GM21576 (cell line): Measurements from ENCODE around the gene FAM98C.
"Not testable (repeated sequence)": the region's sequence is repeated elsewhere in the genome, so short reads cannot be mapped to it uniquely, and the experiment has no call there.

ENCODE experiments used
- ATAC-seq: cut with Tn5 transposase; IDR thresholded peaks from one replicate; pipeline ENCODE4 v1.9.1; 2021; ENCODE audit warnings: mild to moderate bottlenecking, moderate library complexity; ENCODE audit not compliant: unreplicated experiment

The FAM98C gene

GRCh38 chr19:38395381-38396114 is 7.3 kb upstream of the FAM98C start:
- no peak for ATAC-seq

GRCh38 chr19:38399081-38399480 is 3.8 kb upstream of the FAM98C start:
- no peak for ATAC-seq

- ATAC-seq = no peak
Measured at GRCh38 chr19:38399537-38399936, 3.4 kb upstream of the FAM98C start.

GRCh38 chr19:38400361-38400760 is 2.5 kb upstream of the FAM98C start:
- no peak for ATAC-seq

GRCh38 chr19:38401148-38401547 is 1.7 kb upstream of the FAM98C start:
- ATAC-seq = no peak

GRCh38 chr19:38402623-38402966 is 298 bp upstream of the FAM98C start:
- no peak for ATAC-seq

GRCh38 chr19:38404858-38405257 is 2.0 kb downstream of the FAM98C start:
- ATAC-seq = no peak

- no peak for ATAC-seq
Measured at GRCh38 chr19:38405276-38405675, 2.4 kb downstream of the FAM98C start.

GRCh38 chr19:38409631-38410133 is 6.8 kb downstream of the FAM98C start:
- ATAC-seq = no peak

- not testable (repeated sequence) for ATAC-seq
Measured at GRCh38 chr19:38410407-38410806, 7.5 kb downstream of the FAM98C start.

GRCh38 chr19:38411041-38411712 is 8.3 kb downstream of the FAM98C start:
- no peak for ATAC-seq

- not testable (repeated sequence) for ATAC-seq
Measured at GRCh38 chr19:38411898-38412297, 9.0 kb downstream of the FAM98C start.

- ATAC-seq = no peak
Measured at GRCh38 chr19:38412491-38412890, 9.6 kb downstream of the FAM98C start.

GRCh38 chr19:38412961-38413360 is 10.1 kb downstream of the FAM98C start:
- ATAC-seq = no peak

GRCh38 chr19:38413416-38413815 is 10.5 kb downstream of the FAM98C start:
- no peak for ATAC-seq

GRCh38 chr19:38417146-38417543 is 14.3 kb downstream of the FAM98C start:
- no peak for ATAC-seq

GRCh38 chr19:38417544-38418506 is 14.9 kb downstream of the FAM98C start:
- ATAC-seq = no peak

- ATAC-seq = no peak
Measured at GRCh38 chr19:38420935-38421334, 18.0 kb downstream of the FAM98C start.

GRCh38 chr19:38421856-38422255 is 19.0 kb downstream of the FAM98C start:
- no peak for ATAC-seq

GRCh38 chr19:38422438-38422837 is 19.5 kb downstream of the FAM98C start:
- no peak for ATAC-seq

GRCh38 chr19:38424272-38424671 is 21.4 kb downstream of the FAM98C start:
- ATAC-seq = no peak
